Activated CD8-positive, alpha-beta memory T cell treated with anti-CD3 and anti-CD28 coated beads, Interleukin-2, amount 50 U/mL, for 4 hours (primary cell): ENCODE data around the gene PPP2R1A.
A peak's percentile ranks its signal among the peaks of the same experiment; 100 is the strongest.
"Not testable (repeated sequence)": the region's sequence is repeated elsewhere in the genome, so short reads cannot be mapped to it uniquely, and the experiment has no call there.

Experiments used
- DNase-seq: peaks from one replicate; pipeline ENCODE4 v3.0.0-alpha.2; 2020

Gene PPP2R1A

DNA sequence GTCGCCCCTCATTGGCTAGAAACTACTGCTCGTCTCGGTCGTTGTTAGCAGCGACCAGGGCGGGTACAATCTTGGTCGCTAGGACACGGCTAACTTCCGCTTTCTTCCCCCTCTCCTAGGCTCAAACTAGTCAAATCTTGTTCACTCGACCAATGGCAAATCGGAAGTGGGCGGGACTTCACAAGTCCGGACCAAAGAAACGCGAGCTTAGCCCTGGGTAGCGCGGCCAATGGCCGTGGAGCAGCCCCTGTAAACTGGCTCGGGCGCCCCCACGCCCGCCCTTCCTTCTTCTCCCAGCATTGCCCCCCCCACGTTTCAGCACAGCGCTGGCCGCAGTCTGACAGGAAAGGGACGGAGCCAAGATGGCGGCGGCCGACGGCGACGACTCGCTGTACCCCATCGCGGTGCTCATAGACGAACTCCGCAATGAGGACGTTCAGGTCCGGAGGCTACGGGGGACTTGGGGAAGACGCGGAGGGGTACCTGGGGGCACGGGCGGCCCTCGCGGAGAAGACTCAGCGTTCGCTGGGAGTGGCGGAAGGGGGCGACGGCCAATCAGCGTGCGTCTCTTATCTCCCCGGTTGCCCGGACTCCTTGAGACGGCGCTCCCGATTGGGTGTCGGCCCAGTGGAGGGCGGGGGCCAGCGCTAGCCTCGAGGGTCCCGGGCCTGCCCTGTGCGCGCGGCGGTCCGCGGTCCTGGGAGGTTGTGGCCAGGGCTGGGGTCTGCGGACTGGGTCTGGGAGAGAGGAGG, at the start of gene PPP2R1A:
PPP2R1A (plus strand) TSS at position 318 of the 752 bp plus-strand sequence; CDS start at position 363, 45 bp downstream.
- peak; percentile 97 for DNase-seq

DNA sequence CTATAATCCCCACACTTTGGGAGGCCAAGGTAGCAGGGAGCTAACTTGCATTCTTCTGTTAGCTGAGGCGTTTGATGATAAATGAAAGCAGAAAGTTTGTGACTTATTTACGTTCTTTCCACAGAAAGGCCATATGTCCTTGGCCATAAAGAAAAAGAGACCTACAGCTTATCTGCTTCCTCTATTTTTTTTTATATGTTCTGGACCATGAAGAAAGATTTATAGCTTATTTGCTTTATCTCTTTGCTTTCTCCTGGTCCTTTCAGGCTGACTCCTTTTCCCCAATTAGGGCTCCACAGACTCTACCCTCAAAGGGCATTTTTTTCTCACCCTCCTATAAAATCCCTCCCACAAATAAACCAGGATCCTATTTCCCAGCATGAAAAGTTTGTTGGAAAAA, 48.6 kb upstream of the PPP2R1A start:
- DNase-seq: no peak

DNA sequence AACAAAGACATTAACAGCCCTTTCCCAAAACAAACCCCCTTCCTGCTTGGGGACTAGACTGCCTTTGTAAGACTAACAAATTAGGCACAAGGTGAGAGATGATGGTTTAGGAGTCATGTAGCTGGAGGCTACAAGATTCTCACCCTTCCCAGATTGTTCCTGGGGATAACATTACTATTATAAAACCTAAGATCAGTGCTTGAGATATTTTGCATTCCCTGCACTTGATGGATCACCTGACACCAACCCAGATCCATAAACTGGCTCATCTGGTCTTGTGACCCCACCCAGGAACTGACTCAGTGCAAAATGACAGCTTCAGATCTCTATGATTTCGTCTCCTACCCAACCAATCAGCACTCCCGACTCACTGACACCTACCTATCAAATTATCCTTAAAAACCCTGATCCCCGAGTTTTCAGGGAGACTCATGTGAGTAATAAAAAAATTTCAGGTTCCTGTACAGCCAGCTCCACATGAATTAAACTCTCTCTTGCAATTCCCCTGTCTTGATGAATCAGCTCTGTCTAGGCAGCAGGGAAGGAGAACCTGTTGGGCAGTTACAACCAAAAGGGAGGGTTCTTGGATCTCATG, 47.8 kb upstream of the PPP2R1A start:
- no peak for DNase-seq

DNA sequence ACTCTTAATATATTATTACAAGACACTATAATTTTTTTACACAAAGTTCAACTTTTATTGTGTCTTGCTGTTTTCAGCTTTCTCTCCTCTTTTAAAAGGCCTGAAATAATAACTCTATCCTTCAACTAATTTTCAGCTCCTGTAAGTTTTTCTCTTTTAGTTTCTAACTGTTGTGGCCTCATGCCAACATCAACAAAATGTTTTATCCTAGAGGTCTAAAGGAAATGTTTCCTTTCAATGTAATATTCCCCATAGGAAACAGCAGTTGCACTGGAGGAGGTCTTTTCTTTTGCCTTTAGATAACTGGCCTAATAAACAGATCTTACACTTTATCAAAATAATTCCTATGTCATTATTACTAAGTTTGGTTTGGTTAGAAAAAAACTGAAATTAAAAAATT, 41.6 kb upstream of the PPP2R1A start:
- no peak for DNase-seq

DNA sequence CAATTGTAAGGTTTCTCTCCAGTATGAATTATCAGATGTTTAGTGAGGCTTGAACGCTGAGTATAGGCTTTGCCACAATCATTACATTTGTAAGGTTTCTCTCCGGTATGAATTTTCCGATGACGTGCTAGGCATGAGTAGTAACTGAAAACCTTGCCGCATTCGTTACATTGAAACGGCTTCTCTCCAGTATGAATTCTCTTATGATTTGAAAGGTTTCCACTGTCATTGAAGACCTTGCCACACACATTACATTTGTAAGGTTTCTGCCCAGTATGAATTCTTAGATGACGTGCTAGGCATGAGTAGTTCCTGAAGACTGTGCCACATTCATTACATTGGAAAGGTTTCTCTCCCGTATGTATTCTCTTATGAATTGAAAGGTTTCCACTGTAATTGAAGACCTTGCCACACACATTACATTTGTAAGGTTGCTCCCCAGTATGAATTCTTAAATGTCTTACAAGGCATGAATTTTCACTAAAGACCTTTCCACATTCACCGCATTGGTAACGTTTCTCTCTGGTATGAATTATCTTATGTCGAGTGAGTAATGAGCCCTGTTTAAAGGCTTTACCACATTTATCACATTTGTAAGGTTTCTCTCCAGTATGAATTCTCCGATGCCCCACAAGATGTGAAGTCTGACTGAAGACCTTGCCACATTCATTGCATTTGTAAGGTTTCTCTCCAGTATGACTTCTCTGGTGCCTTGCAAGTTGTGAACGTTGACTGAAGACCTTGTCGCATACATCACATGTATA, 34.1 kb upstream of the PPP2R1A start:
- DNase-seq: no peak

DNA sequence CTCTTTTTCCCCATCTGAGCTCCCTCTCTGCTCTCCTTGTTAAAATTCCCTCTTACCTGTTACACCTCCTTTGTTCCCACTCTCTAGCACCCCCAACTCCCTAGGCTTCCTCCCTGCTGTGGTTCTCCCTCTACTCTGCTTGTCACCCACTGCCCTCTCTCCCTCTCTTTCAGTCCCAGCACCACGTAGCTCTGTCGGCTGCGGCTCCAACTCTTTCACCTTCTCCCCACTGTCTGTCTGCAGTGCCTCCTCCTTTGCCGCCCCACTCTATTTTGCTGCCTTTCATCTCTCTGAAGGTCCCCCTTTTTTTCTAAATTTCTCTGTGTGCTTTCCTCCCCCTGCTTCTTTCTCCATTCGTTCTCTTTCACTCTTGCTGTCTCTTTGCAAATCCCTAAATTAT, 19.5 kb upstream of the PPP2R1A start:
- DNase-seq: no peak

DNA sequence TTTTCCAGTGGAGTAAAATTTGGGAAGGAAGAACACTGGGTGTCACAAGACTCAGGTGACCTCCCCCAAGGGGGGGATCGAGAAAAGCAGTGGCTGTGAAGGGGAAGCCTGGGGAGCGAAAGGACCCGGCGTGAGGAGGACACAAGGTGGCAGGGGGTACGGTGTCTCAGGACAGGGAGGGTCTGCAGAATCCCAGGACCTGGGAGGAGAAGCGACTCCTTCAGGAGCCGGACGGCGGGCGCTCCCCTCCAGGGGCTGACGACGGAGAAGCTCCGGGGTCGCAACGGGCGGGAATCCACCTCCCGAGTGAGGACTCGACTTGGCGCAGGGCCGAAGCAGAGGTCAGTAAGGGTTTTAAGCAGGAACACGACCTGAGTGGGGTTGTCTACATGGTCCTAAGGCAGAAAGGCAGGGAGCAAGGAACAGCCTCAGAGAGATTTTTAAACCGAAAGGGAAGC, 19.0 kb upstream of the PPP2R1A start:
- DNase-seq: no peak

DNA sequence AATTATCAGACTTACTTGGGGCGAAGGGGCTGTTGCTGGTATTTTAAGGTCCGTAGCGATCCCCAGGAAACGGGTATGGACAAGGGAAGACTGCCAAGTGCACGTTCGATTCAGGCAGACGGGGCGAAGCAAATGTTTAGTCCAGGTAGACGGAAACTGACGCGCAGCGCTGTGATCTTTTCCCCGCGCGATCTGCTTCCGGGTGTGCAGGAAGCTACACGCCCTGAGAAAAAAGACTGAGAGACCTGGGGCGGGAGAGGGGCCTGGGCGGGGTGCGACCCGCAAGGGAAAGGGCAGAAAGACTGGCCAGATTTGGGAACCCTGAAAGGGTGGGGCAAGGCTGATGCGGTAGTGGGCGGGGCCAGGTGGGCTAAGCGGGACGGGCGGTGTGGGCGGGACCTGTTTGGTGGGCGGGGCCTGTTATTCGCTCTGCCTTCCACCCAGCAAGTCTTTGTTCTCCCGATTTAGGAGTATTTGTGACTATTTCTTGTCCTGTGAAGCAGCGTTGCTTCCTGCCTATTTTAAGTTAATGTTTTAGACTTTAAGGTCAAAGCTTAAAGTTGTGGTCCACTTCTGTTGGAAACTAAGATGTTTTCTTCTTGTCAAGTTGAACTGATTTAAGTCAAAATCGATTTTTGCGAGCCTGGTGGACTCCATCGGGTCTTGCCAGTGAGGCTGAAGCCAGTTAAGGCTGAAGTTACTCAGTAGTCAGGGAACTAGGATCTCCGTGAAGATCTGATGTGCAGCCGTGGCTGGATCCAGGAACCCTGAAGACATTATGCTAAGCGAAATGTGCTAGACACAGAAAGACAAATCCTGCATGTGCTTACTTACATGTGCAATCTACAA, 18.3 kb upstream of the PPP2R1A start, which contains the start of gene ZNF836:
ZNF836 (minus strand) TSS at position 301 of the 849 bp plus-strand sequence. CDS start 3,549 bp downstream, outside the sequence.
- peak; percentile 92 for DNase-seq

DNA sequence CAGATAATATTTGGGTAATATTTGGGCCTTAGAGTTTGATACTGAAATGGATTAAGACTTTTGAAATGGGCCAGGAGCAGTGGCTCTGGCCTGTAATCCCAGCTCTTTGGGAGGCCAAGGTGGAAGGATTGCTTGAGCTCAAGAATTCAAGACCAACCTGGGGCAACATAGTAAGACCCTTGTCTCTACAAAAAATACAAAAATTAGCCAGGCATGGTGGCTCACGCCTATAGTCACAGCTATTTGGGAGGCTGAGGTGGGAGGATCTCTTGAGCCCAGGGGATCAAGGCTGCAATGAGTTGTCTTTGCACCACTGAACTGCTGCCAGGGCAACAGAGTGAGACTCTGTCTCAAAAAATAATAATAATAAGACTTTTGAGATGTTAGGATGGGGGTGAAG, 17.5 kb upstream of the PPP2R1A start:
- DNase-seq: no peak

DNA sequence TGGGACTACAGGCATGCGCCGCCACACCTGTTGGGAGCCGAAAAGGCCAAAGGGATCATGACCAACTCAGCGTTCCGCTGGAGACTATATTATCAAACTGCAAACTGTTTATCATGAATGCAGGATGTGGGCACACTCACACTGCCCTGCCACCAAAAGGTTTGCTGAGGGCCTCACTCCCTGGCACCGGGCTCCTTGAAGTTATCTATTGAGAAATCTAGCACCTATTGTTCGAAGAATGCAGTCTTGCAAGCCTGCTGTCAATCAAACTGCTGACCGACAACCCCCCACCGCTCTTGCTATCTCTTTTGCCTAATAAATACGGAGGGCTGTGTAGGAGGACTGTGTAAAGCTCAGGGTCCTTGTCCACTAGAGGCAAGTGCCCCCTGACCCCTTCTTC, 13.3 kb upstream of the PPP2R1A start:
- no peak for DNase-seq

DNA sequence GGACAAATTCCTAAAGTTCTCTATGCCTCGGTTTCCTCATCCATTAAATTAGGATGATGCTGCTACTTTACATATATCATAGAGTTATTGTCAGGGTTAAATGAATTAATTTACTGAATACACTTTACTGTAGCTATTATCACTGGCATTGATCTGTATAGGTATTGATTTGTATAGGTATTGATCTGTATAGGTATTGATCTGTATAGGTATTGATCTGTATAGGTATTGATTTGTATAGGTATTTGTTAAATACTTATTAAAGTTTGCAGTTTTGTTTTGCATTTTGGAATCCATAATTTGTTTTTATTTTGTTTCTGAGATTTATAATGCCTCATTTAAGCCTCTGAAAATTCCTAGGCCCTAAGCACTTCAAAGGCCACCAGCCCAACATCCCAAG, 2.4 kb upstream of the PPP2R1A start:
- DNase-seq: no peak

DNA sequence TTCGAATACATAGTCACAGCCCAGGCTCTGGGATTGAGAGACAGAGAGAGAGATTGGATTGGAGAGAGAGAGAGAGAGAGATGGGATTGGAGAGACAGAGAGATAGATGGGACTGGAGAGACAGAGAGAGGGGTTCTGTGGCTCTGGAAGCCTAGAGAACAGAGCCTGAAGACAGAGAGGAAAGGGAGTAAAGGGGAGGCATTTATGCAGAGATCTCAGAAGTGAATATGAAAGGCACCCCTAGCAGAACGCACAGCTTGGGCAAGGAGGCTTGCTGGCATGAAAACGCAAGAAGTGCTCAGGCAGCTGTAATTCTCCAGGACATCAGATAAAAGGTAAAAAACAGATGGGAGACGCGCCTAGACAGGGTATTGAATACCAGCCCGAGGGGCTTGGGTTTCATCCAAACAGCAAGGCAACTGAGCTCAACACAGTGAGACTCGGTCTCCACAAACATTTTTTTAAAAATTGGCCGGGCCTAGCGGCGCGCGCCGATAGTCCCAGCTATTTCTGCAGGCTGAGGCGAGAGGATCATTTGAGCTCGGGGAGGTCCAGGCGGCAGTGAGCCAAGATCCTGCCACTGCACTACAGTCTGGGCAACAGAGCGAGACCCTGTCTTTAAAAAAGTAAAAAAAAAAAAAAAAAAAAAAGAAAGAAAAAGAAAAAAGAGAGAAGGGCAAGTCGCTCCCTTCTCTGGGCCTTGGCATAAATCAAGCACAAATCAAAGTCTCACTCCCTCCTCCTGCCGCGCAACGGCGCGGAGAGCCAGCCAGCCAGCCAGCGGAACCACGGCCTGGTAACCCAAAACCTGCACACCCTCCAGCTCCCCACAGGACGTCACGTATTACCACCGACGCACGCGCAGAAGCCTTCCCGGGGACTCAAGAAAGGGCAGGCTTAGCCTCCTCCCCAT, 774 bp upstream of the PPP2R1A start:
- peak; percentile 96 for DNase-seq

DNA sequence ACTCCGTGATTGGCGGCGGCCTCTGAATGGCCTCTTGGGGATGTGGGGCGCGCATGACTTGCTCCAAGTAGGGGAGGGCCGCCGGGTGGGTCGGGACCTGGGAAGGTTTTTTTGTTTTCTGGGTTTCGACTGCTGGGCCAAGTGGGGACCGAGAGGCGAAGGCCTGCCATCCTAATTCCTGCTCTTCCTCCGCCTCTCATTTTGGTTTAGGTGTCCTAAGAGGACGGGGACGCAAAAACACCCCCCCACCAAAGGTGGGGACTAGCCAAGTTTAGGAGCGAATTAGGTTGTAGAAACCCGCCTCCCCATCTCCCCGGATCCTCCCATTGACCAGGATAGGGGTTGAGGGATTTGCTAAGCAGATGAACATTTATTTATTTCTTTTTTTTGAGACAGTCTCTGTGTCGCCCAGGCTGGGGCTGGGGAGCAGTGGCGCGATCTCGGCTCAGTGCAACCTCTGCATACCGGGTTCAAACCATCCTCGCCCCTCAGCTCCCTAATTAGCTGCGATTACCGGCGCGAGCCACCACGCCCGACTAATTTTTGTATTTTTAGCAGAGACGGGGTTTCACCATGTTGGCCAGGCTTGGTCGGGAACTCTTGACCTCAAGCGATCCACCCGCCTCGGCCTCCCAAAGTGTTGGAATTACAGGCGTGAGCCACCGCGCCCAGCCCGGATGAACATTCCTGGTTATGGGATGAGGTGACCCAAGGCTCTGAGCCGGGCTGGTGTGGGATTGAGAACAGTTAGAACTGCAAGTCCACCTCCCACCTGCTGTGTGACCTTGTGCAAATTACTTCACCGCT, 838 bp downstream of the PPP2R1A start:
- DNase-seq: no peak

DNA sequence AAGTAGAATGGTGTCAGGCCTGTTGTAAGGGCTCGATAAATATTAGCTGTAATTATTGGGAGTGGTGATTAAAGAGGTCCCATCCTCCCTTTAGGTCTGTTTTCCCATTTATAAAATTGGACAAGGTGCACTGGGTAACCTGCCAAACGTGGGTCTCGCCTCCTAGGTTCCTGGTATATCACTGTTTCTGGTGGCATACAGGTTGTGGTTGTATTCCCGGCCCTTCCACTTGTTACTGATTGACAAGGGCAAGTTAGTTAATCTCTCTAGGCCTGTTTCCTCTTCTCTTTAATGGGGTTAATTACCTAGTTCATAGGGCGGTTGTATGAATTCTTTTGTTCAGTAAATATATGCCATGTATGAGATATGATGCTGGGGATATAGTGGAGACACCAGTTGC, 1.5 kb downstream of the PPP2R1A start:
- no peak for DNase-seq

DNA sequence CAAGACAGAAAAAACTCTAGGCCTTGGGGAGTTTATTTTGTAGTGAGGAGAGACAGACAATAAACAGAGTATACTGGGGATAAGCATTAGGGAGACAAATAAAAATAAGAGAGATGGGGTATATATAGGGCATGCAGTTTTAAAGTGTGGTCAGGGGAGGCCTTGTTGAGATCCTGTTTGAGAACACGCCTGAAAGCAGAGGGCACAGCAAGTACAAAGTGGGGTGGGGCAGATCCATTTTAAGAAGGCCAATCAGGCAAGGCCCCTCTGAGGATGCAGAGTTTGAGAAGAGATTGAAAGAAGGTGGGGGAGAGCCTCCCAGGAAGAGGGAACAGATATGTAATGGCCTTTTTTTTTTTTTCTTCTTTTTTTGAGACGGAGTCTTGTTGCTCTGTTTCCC, 2.1 kb downstream of the PPP2R1A start:
- DNase-seq: no peak

DNA sequence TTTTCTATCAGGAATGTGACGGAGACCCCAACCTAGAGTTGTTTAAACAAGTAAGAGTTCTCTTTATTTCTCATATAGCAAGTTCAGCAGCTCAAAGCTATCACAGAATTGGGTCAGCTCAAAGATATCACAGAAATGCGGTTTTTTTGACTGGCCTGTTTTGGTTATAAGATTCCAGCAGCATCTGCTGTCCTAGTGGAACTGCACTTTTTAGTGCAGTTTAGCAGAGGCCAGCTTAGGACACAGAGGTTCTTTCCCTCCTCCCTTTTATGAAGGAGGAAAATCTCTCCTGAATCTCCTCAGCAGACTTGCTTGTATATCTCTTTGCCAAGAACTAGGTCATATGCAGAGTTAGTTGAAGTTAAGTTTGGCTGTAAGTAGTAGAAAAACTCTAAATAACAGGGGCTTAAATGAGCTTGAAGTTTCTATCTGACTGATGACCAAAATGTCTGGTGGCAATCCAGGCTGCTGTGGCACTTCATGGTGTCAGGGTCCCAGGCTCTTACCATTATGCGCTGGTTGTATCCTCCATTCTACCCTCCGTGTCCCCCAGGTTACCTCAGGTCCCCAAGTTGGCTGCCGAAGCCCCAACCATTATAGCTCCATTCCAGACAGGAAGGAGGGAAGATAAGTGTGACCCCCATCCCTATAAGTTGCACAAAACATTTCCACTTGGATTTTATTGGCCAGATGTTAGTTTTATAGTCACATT, 6.6 kb downstream of the PPP2R1A start:
- no peak for DNase-seq

DNA sequence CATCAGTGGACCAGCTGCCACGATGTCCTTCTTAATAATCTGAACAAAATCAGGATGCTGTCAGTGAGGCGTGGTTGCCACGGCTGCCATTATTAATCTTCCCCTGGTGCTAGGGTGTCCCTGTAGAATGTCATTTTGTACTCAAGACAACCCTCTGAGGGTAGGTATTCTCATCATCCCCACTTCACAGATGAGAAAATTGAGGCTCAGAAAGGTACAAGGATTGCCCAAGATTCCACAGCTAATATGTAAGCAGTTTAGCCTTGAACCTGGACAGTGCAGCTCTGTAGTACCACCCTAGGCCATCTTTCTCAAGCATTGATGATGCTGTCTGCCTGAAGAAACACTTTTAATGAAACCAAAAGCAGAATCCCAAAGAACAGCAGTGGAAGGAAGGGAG, 8.1 kb downstream of the PPP2R1A start:
- no peak for DNase-seq

DNA sequence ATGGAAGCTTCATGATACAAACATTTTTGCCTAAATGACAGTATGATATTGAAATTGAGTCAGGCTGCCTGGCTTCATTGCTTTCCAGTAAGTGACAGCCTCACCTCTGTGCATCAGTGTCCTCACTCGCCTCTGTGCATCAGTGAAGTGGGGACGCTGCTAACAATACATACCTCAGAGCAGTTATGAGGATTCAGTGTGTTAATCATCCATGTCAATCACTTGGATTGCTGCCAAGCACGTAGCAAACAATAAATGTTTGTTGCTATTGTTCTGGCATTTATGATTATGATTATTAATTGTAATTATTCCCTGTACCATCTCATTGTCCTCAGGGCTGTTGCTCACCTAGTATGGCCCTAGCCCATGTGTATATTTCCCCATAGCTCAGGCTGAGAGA, 8.8 kb downstream of the PPP2R1A start:
- DNase-seq: no peak

DNA sequence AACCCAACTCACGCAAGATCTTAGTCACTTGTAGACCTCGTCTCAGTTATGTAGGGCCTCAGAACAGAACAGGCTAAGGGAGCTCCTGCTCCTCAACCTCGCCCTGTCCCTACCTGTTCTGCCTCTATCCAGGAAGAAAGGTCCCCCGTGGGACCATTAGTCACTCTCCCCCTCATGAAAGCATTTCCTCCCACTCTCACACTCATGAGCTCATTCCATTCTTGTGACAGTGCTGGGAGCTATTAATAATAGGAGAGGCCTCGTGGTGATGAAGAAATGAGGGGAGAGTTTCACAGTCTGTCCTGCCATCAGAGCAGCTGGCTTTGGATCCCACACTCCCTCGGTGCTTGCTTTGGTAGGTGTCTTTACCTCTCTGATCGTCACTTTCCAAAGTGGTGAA, 10.2 kb downstream of the PPP2R1A start:
- no peak for DNase-seq

DNA sequence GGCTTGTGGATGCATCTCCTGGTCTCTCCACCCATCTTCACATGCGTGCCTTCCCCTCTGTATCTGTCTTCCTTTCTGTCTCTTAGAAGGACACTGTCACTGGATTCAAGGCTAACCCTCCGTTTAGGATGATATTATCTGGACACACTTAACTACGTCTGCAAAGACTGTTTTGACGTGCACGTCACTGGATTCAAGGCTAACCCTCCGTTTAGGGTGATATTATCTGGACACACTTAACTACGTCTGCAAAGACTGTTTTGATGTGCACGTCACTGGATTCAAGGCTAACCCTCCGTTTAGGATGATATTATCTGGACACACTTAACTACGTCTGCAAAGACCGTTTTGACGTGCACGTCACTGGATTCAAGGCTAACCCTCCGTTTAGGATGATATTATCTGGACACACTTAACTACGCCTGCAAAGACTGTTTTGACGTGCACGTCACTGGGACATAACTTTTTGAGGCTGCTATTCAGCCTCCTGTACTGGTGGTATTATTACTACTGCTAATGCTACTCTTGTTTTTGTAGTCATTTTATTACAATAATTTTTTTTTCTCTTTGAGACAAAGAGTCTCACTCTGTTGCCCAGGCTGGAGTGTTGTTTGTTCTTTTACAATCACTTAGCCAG, 11.0 kb downstream of the PPP2R1A start:
- not testable (repeated sequence) for DNase-seq
